GM20000 (cell line): ENCODE results near the gene UNC5C.

Source experiments
- DNase-seq: peaks from one replicate; pipeline ENCODE4 v3.0.0; 2012; ENCODE audit warnings: low spot score
- TF ChIP-seq, protein P1 (sequence below): IDR thresholded peaks from 2 replicates; pipeline ENCODE4 v1.5.1; 2012; ENCODE audit warnings: mild to moderate bottlenecking, control low read depth; ENCODE audit errors: extremely low read depth, missing control alignments

Gene UNC5C

DNA sequence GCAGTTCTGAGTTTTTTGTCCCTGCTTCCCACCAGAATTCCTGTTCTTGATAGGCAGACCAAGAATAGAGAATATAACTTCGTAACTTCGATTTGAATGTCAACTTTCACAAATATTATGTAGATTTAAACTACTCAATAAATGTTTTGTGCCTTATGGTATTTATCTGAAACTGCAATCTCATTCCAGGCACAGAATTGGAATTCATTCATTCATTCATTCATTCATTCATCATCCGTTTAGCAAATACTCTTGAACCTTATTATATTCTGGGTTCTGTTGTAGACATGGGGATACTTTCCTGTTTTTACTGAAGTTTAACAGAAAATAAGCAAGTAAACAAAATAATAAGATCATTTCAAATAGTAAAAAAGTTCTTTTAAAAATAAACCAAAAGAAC, 324.4 kb downstream of the UNC5C start:
- TF ChIP-seq, protein P1, sequence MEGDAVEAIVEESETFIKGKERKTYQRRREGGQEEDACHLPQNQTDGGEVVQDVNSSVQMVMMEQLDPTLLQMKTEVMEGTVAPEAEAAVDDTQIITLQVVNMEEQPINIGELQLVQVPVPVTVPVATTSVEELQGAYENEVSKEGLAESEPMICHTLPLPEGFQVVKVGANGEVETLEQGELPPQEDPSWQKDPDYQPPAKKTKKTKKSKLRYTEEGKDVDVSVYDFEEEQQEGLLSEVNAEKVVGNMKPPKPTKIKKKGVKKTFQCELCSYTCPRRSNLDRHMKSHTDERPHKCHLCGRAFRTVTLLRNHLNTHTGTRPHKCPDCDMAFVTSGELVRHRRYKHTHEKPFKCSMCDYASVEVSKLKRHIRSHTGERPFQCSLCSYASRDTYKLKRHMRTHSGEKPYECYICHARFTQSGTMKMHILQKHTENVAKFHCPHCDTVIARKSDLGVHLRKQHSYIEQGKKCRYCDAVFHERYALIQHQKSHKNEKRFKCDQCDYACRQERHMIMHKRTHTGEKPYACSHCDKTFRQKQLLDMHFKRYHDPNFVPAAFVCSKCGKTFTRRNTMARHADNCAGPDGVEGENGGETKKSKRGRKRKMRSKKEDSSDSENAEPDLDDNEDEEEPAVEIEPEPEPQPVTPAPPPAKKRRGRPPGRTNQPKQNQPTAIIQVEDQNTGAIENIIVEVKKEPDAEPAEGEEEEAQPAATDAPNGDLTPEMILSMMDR = no peak
- DNase-seq = no peak

DNA sequence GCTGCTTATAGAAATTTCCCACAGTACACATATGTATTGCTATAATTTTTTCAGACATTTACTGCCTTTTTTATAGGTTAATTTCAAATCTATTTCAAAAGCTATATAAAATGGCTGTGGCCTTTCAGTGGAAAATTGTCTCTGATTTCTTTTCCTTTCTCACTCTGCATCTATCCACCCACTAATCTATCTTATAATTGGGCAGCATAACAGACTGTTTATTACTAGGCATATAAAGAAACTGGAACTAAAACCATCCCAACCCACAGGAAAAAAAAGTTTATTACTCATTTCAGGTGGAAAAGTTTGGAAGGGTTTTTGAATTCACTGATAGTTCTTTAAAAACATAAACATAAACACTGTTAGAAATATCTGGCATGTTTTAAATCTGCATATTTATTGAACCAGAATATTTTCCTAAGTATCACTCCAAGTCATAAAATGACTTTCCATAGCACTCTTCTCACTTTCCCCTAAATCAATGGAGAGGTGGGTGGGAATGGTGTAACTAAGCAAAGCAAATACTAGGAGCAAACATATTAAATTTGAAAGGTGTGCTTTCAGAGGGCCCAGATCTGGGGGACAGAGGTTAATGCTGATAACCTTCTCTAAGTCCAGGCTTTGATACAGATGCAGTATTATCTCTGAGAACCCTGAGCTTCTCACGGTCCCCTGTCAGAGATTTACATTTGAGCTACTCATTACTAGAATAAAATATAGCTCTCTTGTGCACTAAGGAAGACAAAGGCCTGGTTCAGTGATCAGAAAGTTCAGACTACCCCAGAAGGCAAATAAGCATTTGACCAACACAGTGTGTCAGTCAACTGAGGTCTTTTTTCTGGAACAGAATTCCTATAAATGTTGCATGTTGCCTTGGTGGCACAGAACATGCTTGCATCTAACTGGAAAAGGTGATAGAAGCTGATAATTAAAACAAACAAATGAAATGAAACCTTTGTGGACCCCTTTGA, 328.3 kb downstream of the UNC5C start:
- no peak for DNase-seq
- TF ChIP-seq, protein P1 = no peak

GRCh38 chr4:95219109-95219508, 329.7 kb downstream of the UNC5C start:
- no peak for DNase-seq
- TF ChIP-seq, protein P1 = no peak

GRCh38 chr4:95217197-95217596, 331.6 kb downstream of the UNC5C start:
- TF ChIP-seq, protein P1 = no peak
- no peak for DNase-seq

DNA sequence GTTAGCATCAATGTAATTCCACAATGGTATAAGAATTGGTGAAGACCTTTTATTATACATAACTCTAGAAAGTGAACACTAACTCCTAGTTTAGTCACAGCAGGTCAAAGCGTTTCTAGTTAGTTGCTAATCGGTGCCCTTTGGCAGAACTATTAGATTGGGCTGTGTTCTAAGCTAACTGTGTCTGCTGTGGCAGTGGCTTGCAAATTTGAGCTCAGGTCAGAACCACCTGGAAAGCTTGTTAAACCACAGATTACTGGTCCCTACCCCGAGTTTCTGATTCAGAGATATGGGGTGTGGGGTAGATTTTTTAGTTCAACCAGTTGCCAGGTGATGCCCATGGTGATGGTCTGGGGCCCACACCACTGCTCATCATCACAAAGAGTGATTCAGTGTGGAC, 332.1 kb downstream of the UNC5C start:
- TF ChIP-seq, protein P1 = no peak
- no peak for DNase-seq

GRCh38 chr4:95215991-95216605, 332.7 kb downstream of the UNC5C start:
- DNase-seq = no peak

More at GRCh38 chr4:95215991-95216605, 332.7 kb downstream of the UNC5C start:
- TF ChIP-seq, protein P1 = no peak
